ENCODE data around the gene CDH4.

The CDH4 gene

GRCh38 chr20:61749406-61750075 is 497.5 kb downstream of the CDH4 start:
- no peak for FAIRE-seq

- FAIRE-seq: no peak
Measured at GRCh38 chr20:61750093-61750492, 498.0 kb downstream of the CDH4 start.

GRCh38 chr20:61752576-61752975 is 500.5 kb downstream of the CDH4 start:
- no peak for FAIRE-seq

GRCh38 chr20:61753316-61753942 is 501.4 kb downstream of the CDH4 start:
- no peak for FAIRE-seq

- FAIRE-seq: no peak
Measured at GRCh38 chr20:61753987-61754956, 502.2 kb downstream of the CDH4 start.

- no peak for FAIRE-seq
Measured at GRCh38 chr20:61754976-61755778, 503.1 kb downstream of the CDH4 start.

- no peak for FAIRE-seq
Measured at GRCh38 chr20:61755971-61756845, 504.1 kb downstream of the CDH4 start.

- FAIRE-seq: no peak
Measured at GRCh38 chr20:61756966-61757677, 505.1 kb downstream of the CDH4 start.

GRCh38 chr20:61757678-61758563 is 505.9 kb downstream of the CDH4 start:
- no peak for FAIRE-seq

GRCh38 chr20:61758564-61759200 is 506.6 kb downstream of the CDH4 start:
- no peak for FAIRE-seq

- no peak for FAIRE-seq
Measured at GRCh38 chr20:61759286-61760065, 507.4 kb downstream of the CDH4 start.

GRCh38 chr20:61760321-61760720 is 508.3 kb downstream of the CDH4 start:
- no peak for FAIRE-seq

GRCh38 chr20:61760731-61761130 is 508.7 kb downstream of the CDH4 start:
- no peak for FAIRE-seq

GRCh38 chr20:61761453-61762166 is 509.5 kb downstream of the CDH4 start:
- FAIRE-seq: no peak

GRCh38 chr20:61762167-61762710 is 510.2 kb downstream of the CDH4 start:
- no peak for FAIRE-seq

- FAIRE-seq: no peak
Measured at GRCh38 chr20:61762886-61763739, 511.1 kb downstream of the CDH4 start.
